GM23248 (cell line): Measurements from ENCODE around the gene RBPJ.

Source experiments
- EZH2 ChIP-seq: fragments of 200-600 bp; sonication (generic); IDR thresholded peaks from 2 replicates; pipeline ENCODE4 v1.6.1; 2018; ENCODE audit warnings: antibody characterized with exemption, mild to moderate bottlenecking; ENCODE audit not compliant: insufficient read depth, poor library complexity, severe bottlenecking
- EZH2phosphoT487 ChIP-seq: fragments of 200-600 bp; sonication (generic); IDR thresholded peaks from 2 replicates; pipeline ENCODE4 v1.6.1; 2018; ENCODE audit warnings: antibody characterized with exemption, moderate library complexity, mild to moderate bottlenecking, low read depth; ENCODE audit not compliant: insufficient read depth

- TF ChIP-seq EZH2phosphoT487 (no peak), EZH2 (no peak)
Observed at GRCh38 chr4:26298198-26298947, 22.4 kb upstream of the RBPJ start.
